Nephron (organoid): Measurements from ENCODE around the gene DLGAP4.

Source experiments
- H3K27ac Mint-ChIP-seq, 3 experiments: 2 replicates each; pipeline ENCODE4 v1.8.0; 2020; ENCODE audit warnings: mixed read lengths in 3 of 3, mild to moderate bottlenecking in 2 of 3, moderate library complexity in 1 of 3
- H3K27me3 Mint-ChIP-seq: 2 replicates; pipeline ENCODE4 v1.8.0; 2021; ENCODE audit warnings: low read depth, mild to moderate bottlenecking, moderate library complexity, mixed read lengths
- H3K36me3 Mint-ChIP-seq: 2 replicates; pipeline ENCODE4 v1.8.0; 2020; ENCODE audit warnings: low read depth, mixed read lengths
- H3K4me1 Mint-ChIP-seq: 2 replicates; pipeline ENCODE4 v1.8.0; 2020; ENCODE audit warnings: mixed read lengths
- H3K4me3 Mint-ChIP-seq, 3 experiments: 2 replicates each; pipeline ENCODE4 v1.8.0; 2020; ENCODE audit warnings: mild to moderate bottlenecking in 3 of 3, mixed read lengths in 3 of 3, moderate library complexity in 2 of 3
- H3K9me3 Mint-ChIP-seq: 2 replicates; pipeline ENCODE4 v1.8.0; 2020; ENCODE audit warnings: mixed read lengths
- CTCF ChIP-seq, 3 experiments: fragments of 200-600 bp; sonication (generic); IDR thresholded peaks; one replicate each; pipeline ENCODE4 v1.5.0; 2021; ENCODE audit warnings: antibody characterized with exemption in 3 of 3; ENCODE audit not compliant: unreplicated experiment in 3 of 3

Gene DLGAP4

DNA sequence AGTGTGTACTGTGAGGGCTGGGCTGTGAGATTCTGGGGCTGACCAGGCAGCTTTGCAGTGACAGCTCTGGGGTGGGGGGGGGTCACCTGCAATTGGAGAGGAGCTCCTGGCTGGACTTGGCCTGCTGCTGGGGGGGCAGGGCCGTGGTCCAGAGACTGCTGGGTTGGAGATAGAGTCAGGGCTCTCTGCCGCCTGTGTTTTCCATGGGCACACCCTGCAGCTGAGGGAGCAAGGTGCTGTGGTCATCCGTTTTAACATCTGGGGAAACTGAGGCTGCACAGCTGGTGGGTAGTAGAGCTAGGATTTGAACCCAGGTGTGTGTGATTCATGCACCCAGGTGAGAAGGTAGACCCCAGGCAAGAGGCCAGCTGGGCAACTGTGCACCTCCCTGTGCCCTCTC, 7.3 kb downstream of the DLGAP4 start:
- H3K27ac Mint-ChIP-seq: no peak overlapping the region
- H3K4me1 Mint-ChIP-seq: no peaks in the 10 kb centered on the region
- H3K27me3 Mint-ChIP-seq: peaks cover 64% of the 10 kb centered on the region
- no peaks in the 10 kb centered on the region for H3K36me3 Mint-ChIP-seq
- H3K9me3 Mint-ChIP-seq: no peaks in the 10 kb centered on the region
- TF ChIP-seq CTCF (IDR thresholded peaks at IDR 0.05; ENCODE audit: unreplicated experiment in 3 of 3): no peak
- no peak overlapping the region for H3K4me3 Mint-ChIP-seq

DNA sequence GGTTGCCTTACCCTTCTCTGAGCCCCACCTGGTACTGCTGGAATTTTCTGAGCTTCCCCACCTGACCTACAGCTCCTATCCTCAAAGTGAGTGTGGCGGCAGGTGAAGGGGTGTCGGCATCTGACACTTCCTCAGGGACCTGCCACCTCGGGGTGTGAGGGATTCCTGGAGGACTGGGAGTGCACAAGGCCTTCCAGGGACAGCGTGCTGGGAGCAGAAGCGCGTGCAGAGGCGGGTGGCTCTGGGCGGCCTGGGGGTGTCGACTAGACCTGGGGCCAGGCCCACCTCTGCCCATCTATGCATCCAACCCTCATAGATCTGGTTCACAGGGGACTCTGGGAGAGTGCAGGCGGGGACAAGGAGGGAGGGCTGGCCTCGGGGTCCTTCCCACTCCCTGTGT, 7.8 kb downstream of the DLGAP4 start:
- H3K27me3 Mint-ChIP-seq: peaks cover 63% of the 10 kb centered on the region
- no peaks in the 10 kb centered on the region for H3K36me3 Mint-ChIP-seq
- no peaks in the 10 kb centered on the region for H3K9me3 Mint-ChIP-seq
- no peak overlapping the region for H3K4me3 Mint-ChIP-seq
- no peak for TF ChIP-seq CTCF (IDR thresholded peaks at IDR 0.05; ENCODE audit: unreplicated experiment in 3 of 3)
- H3K4me1 Mint-ChIP-seq: no peaks in the 10 kb centered on the region
- no peak overlapping the region for H3K27ac Mint-ChIP-seq

DNA sequence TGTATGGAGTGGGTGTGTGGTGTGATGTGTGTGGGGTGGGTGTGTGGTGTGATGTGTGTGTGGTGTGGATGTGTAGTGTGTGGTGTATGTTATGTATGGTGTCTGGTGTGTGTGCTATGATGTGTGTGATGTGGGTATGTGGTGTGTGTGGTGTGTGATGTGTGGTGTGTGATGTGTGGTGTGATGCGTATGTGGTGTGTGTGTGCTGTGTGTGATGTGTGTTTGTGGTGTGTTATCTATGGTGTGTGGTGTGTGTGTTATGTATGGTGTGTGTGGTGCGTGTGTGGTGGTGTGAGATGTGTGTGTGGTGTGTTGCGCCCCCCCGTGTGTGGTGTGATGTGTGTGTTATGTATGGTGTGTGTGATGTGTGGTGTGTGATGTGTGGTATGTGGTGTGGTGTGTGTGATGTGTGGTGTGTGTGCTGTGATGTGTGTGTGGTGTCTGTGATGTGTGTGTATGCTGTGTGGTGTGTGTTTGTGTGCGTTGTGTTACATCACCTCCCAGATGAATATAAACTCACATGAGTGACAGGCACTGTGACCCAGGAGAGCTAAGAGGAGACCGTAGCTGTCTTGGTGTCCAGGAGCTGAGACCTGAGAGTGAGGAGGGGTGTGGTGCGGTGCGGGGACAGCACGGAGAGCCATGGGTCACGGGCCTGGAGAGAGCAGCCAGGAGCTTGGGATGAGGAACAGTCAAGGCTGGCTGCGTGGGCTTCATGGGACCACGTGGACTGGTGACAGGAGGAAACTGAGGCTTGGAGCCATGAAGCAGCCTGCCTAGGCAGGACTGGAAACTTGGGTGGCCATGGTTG, 8.8 kb downstream of the DLGAP4 start:
- Mint-ChIP-seq H3K27ac (no peak overlapping the region), H3K36me3 (no peaks in the 10 kb centered on the region), H3K27me3 (peaks cover 57% of the 10 kb centered on the region), H3K9me3 (no peaks in the 10 kb centered on the region), H3K4me3 (no peak overlapping the region), H3K4me1 (no peaks in the 10 kb centered on the region)
- no peak for TF ChIP-seq CTCF (IDR thresholded peaks at IDR 0.05; ENCODE audit: unreplicated experiment in 3 of 3)

DNA sequence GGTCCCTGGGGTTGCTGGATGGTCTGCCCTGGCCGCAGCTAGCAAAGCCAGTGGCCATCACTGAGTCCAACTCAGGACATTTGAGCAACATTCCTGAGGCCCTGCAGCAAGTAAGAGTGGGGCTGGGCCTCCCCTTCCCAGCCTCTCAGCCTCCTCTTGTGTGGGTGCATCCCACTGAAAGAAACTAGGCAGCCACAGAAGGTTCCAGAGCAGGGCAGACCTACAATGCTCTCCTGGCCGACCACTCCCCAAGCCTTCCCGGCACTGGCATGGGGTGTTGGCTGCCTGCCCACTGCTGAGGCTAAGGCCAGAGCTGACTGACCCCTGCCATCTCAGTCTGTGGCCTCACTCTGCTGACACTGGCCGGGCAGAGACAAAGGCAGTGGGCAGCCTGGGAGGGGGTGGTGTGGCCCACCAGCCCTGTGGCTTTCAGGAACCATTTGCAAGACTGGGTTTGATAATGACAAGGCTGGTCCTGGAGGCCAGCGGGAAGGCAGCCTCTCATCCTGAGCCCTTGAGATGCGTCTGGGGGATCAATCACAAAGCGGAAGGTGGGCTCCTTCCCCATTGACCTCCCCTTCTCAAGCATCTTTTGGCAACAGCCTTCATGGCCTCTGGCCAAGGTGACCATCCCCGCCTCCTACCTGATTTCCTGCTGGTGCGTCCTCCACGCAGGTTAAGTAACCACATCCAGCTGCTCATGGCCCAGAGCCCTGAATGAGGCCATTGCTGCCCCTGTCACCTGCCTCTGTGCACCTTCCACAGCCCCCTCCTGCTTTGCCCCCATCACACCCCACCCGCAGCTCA, 9.6 kb downstream of the DLGAP4 start:
- H3K27ac Mint-ChIP-seq: no peak overlapping the region
- H3K27me3 Mint-ChIP-seq: peaks cover 51% of the 10 kb centered on the region
- TF ChIP-seq CTCF (IDR thresholded peaks at IDR 0.05; ENCODE audit: unreplicated experiment in 3 of 3): no peak
- no peaks in the 10 kb centered on the region for H3K36me3 Mint-ChIP-seq
- H3K9me3 Mint-ChIP-seq: no peaks in the 10 kb centered on the region
- no peak overlapping the region for H3K4me3 Mint-ChIP-seq
- H3K4me1 Mint-ChIP-seq: no peaks in the 10 kb centered on the region

- Mint-ChIP-seq H3K4me3 (no peak overlapping the region), H3K27ac (no peak overlapping the region), H3K9me3 (no peaks in the 10 kb centered on the region), H3K27me3 (peaks cover 45% of the 10 kb centered on the region), H3K36me3 (no peaks in the 10 kb centered on the region), H3K4me1 (no peaks in the 10 kb centered on the region)
- no peak for TF ChIP-seq CTCF (IDR thresholded peaks at IDR 0.05; ENCODE audit: unreplicated experiment in 3 of 3)
Observed at GRCh38 chr20:36317675-36318074, 11.5 kb downstream of the DLGAP4 start.
